Activated CD8-positive, alpha-beta memory T cell treated with anti-CD3 and anti-CD28 coated beads for 48 hours (primary cell): Measurements from ENCODE around the gene NXPH1.
"Not testable (repeated sequence)": the region's sequence is repeated elsewhere in the genome, so short reads cannot be mapped to it uniquely, and the experiment has no call there.

Experiments used
- DNase-seq, 3 experiments: peaks; one replicate each; pipeline ENCODE4 v3.0.0-alpha.2; 2020; ENCODE audit warnings: low read depth in 2 of 3, low spot score in 2 of 3

Gene NXPH1

GRCh38 chr7:8684426-8684825, 251.0 kb downstream of the NXPH1 start:
- DNase-seq, result no peak

- no peak for DNase-seq
Measured at GRCh38 chr7:8699875-8700624, 266.6 kb downstream of the NXPH1 start.

GRCh38 chr7:8702807-8703206, 269.4 kb downstream of the NXPH1 start:
- no peak for DNase-seq

- DNase-seq, result no peak
Measured at GRCh38 chr7:8710124-8710523, 276.7 kb downstream of the NXPH1 start.

GRCh38 chr7:8714791-8715190, 281.4 kb downstream of the NXPH1 start:
- no peak for DNase-seq

GRCh38 chr7:8719102-8719501, 285.7 kb downstream of the NXPH1 start:
- DNase-seq, result no peak

GRCh38 chr7:8724080-8724718, 290.8 kb downstream of the NXPH1 start:
- no peak for DNase-seq

GRCh38 chr7:8731756-8732155, 298.3 kb downstream of the NXPH1 start:
- DNase-seq, result not testable (repeated sequence)

- no peak for DNase-seq
Measured at GRCh38 chr7:8739837-8740236, 306.4 kb downstream of the NXPH1 start.

GRCh38 chr7:8742837-8743236, 309.4 kb downstream of the NXPH1 start:
- no peak for DNase-seq

- DNase-seq, result no peak
Measured at GRCh38 chr7:8747338-8747737, 313.9 kb downstream of the NXPH1 start.

GRCh38 chr7:8751557-8752231, 318.3 kb downstream of the NXPH1 start:
- no peak for DNase-seq

- no peak for DNase-seq
Measured at GRCh38 chr7:8753355-8753754, 319.9 kb downstream of the NXPH1 start.

- DNase-seq, result no peak
Measured at GRCh38 chr7:8761731-8762130, 328.3 kb downstream of the NXPH1 start.

- DNase-seq, result no peak
Measured at GRCh38 chr7:8762803-8763202, 329.4 kb downstream of the NXPH1 start.

- no peak for DNase-seq
Measured at GRCh38 chr7:8765374-8765773, 332.0 kb downstream of the NXPH1 start.

- DNase-seq, result no peak
Measured at GRCh38 chr7:8773518-8773917, 340.1 kb downstream of the NXPH1 start.

GRCh38 chr7:8778459-8778858, 345.1 kb downstream of the NXPH1 start:
- DNase-seq, result no peak

- DNase-seq, result no peak
Measured at GRCh38 chr7:8781166-8781565, 347.8 kb downstream of the NXPH1 start.

GRCh38 chr7:8783229-8783628, 349.8 kb downstream of the NXPH1 start:
- DNase-seq, result no peak

- no peak for DNase-seq
Measured at GRCh38 chr7:8785081-8785480, 351.7 kb downstream of the NXPH1 start.

GRCh38 chr7:8800986-8801385, 367.6 kb downstream of the NXPH1 start:
- no peak for DNase-seq
